ENCODE data around the gene LRRC4B. TPM values are rescaled to one million over a fixed set of nuclear protein-coding genes. Genes with fewer than 3 reads are reported as not detected.
A peak's percentile ranks its signal among the peaks of the same experiment; 100 is the strongest.

Gene LRRC4B
- total and polyA plus RNA-seq, 2 of the 8 experiments (the other 6 are each of a cell fraction or from before 2014, with no cell fraction given): 13.4 to 21.2 TPM

DNA sequence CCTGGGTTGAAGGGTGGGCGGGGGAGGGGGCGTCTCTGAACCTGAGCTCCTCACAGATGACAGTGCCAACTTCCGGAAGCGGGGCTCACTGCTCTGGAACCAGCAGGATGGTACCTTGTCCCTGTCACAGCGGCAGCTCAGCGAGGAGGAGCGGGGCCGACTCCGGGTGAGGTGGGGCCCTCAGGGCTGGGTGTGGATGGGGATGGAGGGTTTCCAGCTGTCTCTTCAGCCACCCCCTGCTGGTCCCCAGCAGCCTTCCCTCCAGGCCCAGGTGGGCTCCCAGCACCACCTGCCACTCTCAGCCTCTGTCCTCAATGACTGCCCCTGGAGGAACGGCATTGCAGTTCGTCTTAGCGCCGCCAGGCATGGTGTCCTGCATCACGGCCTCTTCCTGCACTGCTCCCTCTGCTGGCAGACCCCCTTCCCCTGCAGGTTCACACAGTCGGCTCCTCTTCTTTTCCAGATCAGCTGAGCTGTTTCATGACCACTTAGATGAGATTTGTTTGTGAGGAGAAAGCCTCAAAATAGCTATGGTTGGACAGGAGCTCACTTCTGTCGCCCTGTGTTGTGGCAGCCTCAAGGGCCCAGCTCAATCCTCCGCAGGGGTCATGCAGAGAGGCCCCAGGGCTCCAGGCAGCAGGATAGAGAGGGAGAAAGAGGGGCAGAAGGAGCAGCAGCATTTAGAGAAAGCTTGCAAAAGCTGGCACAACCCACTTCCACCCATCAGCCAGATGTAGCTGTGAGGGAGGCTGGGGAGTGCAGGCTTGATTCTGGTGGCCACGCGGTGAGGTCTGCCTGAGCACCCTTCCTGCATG is 89.1 kb downstream of the LRRC4B start:
- no peak overlapping the region for H3K9ac ChIP-seq (replicated peaks in 1 of 4; ENCODE audit: extremely low read depth in 1 of 4, low read depth in 3 of 4, low read length in 3 of 4)
- H4K20me1 ChIP-seq (replicated peaks in 1 of 2; ENCODE audit: control insufficient read depth in 1 of 2, insufficient read depth in 2 of 2, low read length in 2 of 2): peaks cover 7 to 8% of the 10 kb centered on the region in 2 experiments
- H2AK5ac ChIP-seq (ENCODE audit: low read depth, low read length): no peak overlapping the region
- H3K4me2 ChIP-seq (ENCODE audit: insufficient read depth in 1 of 2, low read depth in 2 of 2, low read length in 2 of 2): no peak overlapping the region
- H4K8ac ChIP-seq (ENCODE audit: extremely low read depth, insufficient read depth, low read length): no peak overlapping the region
- 88% methylated on average over 12 of the region's 19 CpGs; no CpG with 5 or more reads in 1 of the 2 experiments for WGBS, 2 experiments (ENCODE audit: extremely low coverage in 1 of 2, insufficient coverage in 1 of 2, insufficient read length in 1 of 2, insufficient replicate concordance in 2 of 2, low coverage in 1 of 2, low lambda C conversion rate in 2 of 2, missing lambda C conversion rate in 1 of 2)
- peaks cover 2 to 51% (median 12%) of the 10 kb centered on the region in 4 experiments; a peak in 6 of 8 replicates for H3K36me3 ChIP-seq (ENCODE audit: control insufficient read depth in 2 of 4, insufficient read depth in 4 of 4, low read length in 3 of 4)
- H3K4me3 ChIP-seq (ENCODE audit: extremely low read depth in 1 of 4, insufficient read depth in 2 of 4, low read depth in 3 of 4, low read length in 4 of 4): no peak overlapping the region
- H4K91ac ChIP-seq (replicated peaks; ENCODE audit: insufficient read length, low read length): no peak overlapping the region
- H3K4ac ChIP-seq (replicated peaks; ENCODE audit: insufficient read length, low read depth, low read length): no peak overlapping the region
- no peaks in the 10 kb centered on the region; a peak in 1 of 7 replicates for H3K27me3 ChIP-seq (replicated peaks in 1 of 4; ENCODE audit: control insufficient read depth in 3 of 4, extremely low read depth in 1 of 4, insufficient read depth in 3 of 4, low read length in 3 of 4)
- H2BK5ac ChIP-seq (ENCODE audit: low read depth, low read length): no peak overlapping the region
- H4K5ac ChIP-seq (ENCODE audit: insufficient read length, low read depth, low read length): no peak overlapping the region
- DNase-seq (ENCODE audit: low read depth in 1 of 2, low spot score in 2 of 2) (peak in 1 of 2 experiments; percentile 82), FAIRE-seq (peak; percentile 72)
- H3K4me1 ChIP-seq (replicated peaks in 1 of 4; ENCODE audit: control insufficient read depth in 3 of 4, insufficient read depth in 4 of 4, low read length in 3 of 4): no peaks in the 10 kb centered on the region
- POLR2A ChIA-PET (ENCODE audit: partially characterized antibody): interaction anchor here (0.7 to 2.5 kb wide), 13 partner anchors 11 to 146 kb away, joined by 3 to 8 read pairs (median 3); partner anchors contain the start of genes JOSD2, NR1H2 and POLD1
- no peak overlapping the region for H3K27ac ChIP-seq (ENCODE audit: low read depth, low read length)
- no peak overlapping the region for H3K14ac ChIP-seq (ENCODE audit: insufficient read length)
- H2BK12ac ChIP-seq (ENCODE audit: low read depth, low read length): no peak overlapping the region
- no peak overlapping the region for H3K56ac ChIP-seq (replicated peaks; ENCODE audit: insufficient read length, low read depth, low read length)
- no peak overlapping the region for H2BK20ac ChIP-seq (ENCODE audit: low read length)
- H2BK120ac ChIP-seq (replicated peaks; ENCODE audit: low read depth, low read length): no peak overlapping the region
- peaks cover 4 to 16% of the 10 kb centered on the region in 2 experiments; a peak in 3 of 4 replicates for H3K79me2 ChIP-seq (ENCODE audit: control insufficient read depth in 1 of 2, insufficient read depth in 2 of 2, low read length in 2 of 2)
- CTCF ChIA-PET (ENCODE audit: partially characterized antibody): interaction anchor here (0.9 to 2.6 kb wide), 32 partner anchors 9 to 300 kb away, joined by 3 to 18 read pairs (median 5); partner anchors contain the start of gene JOSD2
- H3K9me3 ChIP-seq (ENCODE audit: insufficient read depth in 2 of 2, low read depth in 1 of 2, low read length in 1 of 2): peaks cover 3 to 6% of the 10 kb centered on the region in 2 experiments; a peak in 3 of 4 replicates
- H3K18ac ChIP-seq (ENCODE audit: extremely low read depth, low read length): no peak overlapping the region
- H3K79me1 ChIP-seq (ENCODE audit: low read depth, low read length): peaks cover 10% of the 10 kb centered on the region
- H2AFZ ChIP-seq (ENCODE audit: low read length): no peak overlapping the region
- no peak overlapping the region for H2BK15ac ChIP-seq (ENCODE audit: low read length)
- peaks cover 2% of the 10 kb centered on the region; the same call in 1 of the 2 replicates for H3K23me2 ChIP-seq (ENCODE audit: low read depth, low read length)
- H3K23ac ChIP-seq (ENCODE audit: insufficient read length): no peak overlapping the region
- TF ChIP-seq SIN3A (conservative IDR thresholded peaks at IDR 0.05 in 1 of 2, IDR thresholded peaks at IDR 0.05 in 1 of 2; ENCODE audit: low read depth in 1 of 2, low read length in 2 of 2): 0 out of 4 replicates have a peak, but pooled peaks of 1 of the 2 experiments have one; percentile 42
- TF ChIP-seq, protein P1, sequence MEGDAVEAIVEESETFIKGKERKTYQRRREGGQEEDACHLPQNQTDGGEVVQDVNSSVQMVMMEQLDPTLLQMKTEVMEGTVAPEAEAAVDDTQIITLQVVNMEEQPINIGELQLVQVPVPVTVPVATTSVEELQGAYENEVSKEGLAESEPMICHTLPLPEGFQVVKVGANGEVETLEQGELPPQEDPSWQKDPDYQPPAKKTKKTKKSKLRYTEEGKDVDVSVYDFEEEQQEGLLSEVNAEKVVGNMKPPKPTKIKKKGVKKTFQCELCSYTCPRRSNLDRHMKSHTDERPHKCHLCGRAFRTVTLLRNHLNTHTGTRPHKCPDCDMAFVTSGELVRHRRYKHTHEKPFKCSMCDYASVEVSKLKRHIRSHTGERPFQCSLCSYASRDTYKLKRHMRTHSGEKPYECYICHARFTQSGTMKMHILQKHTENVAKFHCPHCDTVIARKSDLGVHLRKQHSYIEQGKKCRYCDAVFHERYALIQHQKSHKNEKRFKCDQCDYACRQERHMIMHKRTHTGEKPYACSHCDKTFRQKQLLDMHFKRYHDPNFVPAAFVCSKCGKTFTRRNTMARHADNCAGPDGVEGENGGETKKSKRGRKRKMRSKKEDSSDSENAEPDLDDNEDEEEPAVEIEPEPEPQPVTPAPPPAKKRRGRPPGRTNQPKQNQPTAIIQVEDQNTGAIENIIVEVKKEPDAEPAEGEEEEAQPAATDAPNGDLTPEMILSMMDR (IDR thresholded peaks at IDR 0.05; ENCODE audit: control extremely low read depth in 1 of 3, insufficient read depth in 1 of 3, low read depth in 1 of 3, low read length in 3 of 3): peak; percentile 94 to 99 (median 97)
- no peak for TF ChIP-seq CTBP2 (IDR thresholded peaks at IDR 0.05; ENCODE audit: borderline replicate concordance, insufficient read depth, insufficient read length, low read length)
- TF ChIP-seq CREB1 (IDR thresholded peaks at IDR 0.05): peak; percentile 55
- peak; percentile 47 to 56; a peak in 3 of 4 replicates for TF ChIP-seq RAD21 (IDR thresholded peaks at IDR 0.05 in 1 of 2, conservative IDR thresholded peaks at IDR 0.05 in 1 of 2; ENCODE audit: low read depth in 2 of 2, low read length in 2 of 2)
- no peak for TF ChIP-seq RNF2 (IDR thresholded peaks at IDR 0.05; ENCODE audit: borderline replicate concordance, low read depth, low read length, missing control alignments, poor library complexity, severe bottlenecking)
